HG03378 (cell line): ENCODE measurements around the gene SLC2A3.
"Not testable (repeated sequence)": the region's sequence is repeated elsewhere in the genome, so short reads cannot be mapped to it uniquely, and the experiment has no call there.

Experiments used
- ATAC-seq: cut with Tn5 transposase; IDR thresholded peaks from one replicate; pipeline ENCODE4 v1.9.1; 2021; ENCODE audit warnings: mild to moderate bottlenecking, moderate library complexity; ENCODE audit not compliant: unreplicated experiment

The SLC2A3 gene

GRCh38 chr12:7935590-7936581 lies at the start of gene SLC2A3:
SLC2A3 (minus strand) TSS chr12:7936187; CDS start chr12:7936034, 153 bp downstream.
- ATAC-seq, result no peak

- no peak for ATAC-seq
Observed at GRCh38 chr12:7984900-7985299, 48.9 kb upstream of the SLC2A3 start.

GRCh38 chr12:7983460-7983859 lies 47.5 kb upstream of the SLC2A3 start:
- ATAC-seq, result not testable (repeated sequence)

- not testable (repeated sequence) for ATAC-seq
Observed at GRCh38 chr12:7983019-7983418, 47.0 kb upstream of the SLC2A3 start.

- ATAC-seq, result not testable (repeated sequence)
Observed at GRCh38 chr12:7982332-7982735, 46.3 kb upstream of the SLC2A3 start.

GRCh38 chr12:7981446-7981845 lies 45.5 kb upstream of the SLC2A3 start:
- no peak for ATAC-seq

- ATAC-seq, result peak; percentile 79
Observed at GRCh38 chr12:7977351-7978124, 41.6 kb upstream of the SLC2A3 start.

- no peak for ATAC-seq
Observed at GRCh38 chr12:7973457-7973825, 37.5 kb upstream of the SLC2A3 start.

- ATAC-seq, result no peak
Observed at GRCh38 chr12:7972734-7973456, 36.9 kb upstream of the SLC2A3 start.

GRCh38 chr12:7972269-7972668 lies 36.3 kb upstream of the SLC2A3 start:
- not testable (repeated sequence) for ATAC-seq

GRCh38 chr12:7971765-7972164 lies 35.8 kb upstream of the SLC2A3 start:
- not testable (repeated sequence) for ATAC-seq

- ATAC-seq, result peak; percentile 76
Observed at GRCh38 chr12:7970475-7971252, 34.7 kb upstream of the SLC2A3 start.

- no peak for ATAC-seq
Observed at GRCh38 chr12:7966563-7966962, 30.6 kb upstream of the SLC2A3 start.

- ATAC-seq, result not testable (repeated sequence)
Observed at GRCh38 chr12:7964669-7965068, 28.7 kb upstream of the SLC2A3 start.

- ATAC-seq, result no peak
Observed at GRCh38 chr12:7961395-7962178, 25.6 kb upstream of the SLC2A3 start.

GRCh38 chr12:7959701-7960121 lies 23.7 kb upstream of the SLC2A3 start:
- ATAC-seq, result no peak

- ATAC-seq, result no peak
Observed at GRCh38 chr12:7959278-7959677, 23.3 kb upstream of the SLC2A3 start.

- ATAC-seq, result not testable (repeated sequence)
Observed at GRCh38 chr12:7954877-7955276, 18.9 kb upstream of the SLC2A3 start.

GRCh38 chr12:7954418-7954817 lies 18.4 kb upstream of the SLC2A3 start:
- not testable (repeated sequence) for ATAC-seq
